Esophagus muscularis mucosa (tissue), 4 donors: Measurements from ENCODE around the gene SAMD5. TPM values are rescaled to one million over a fixed set of nuclear protein-coding genes. Genes with fewer than 3 reads are reported as not detected.

Source experiments
- DNase-seq: peaks from one replicate; pipeline ENCODE4 v3.0.0-alpha.2; 2017; ENCODE audit errors: extremely low spot score
- H3K27ac ChIP-seq, 4 donors: fragments of 200-600 bp; sonication (generic); replicated peaks in 1 of 4; 1 replicate in 3 of 4; 2 replicates in 1 of 4; pipeline ENCODE4 v1.5.1; 2016 to 2019; ENCODE audit warnings: mild to moderate bottlenecking in 1 of 4
- H3K27me3 ChIP-seq, 4 donors: fragments of 200-600 bp; sonication (generic); one replicate each; pipeline versions ENCODE4 v1.5.1 to v1.6.0; 2016 to 2019
- H3K36me3 ChIP-seq, 4 donors: fragments of 200-600 bp; sonication (generic); one replicate each; pipeline ENCODE4 v1.5.1; 2016 to 2019
- H3K4me1 ChIP-seq, 4 donors: fragments of 200-600 bp; sonication (generic); one replicate each; pipeline ENCODE4 v1.5.1; 2016 to 2019
- H3K4me3 ChIP-seq, 4 donors: fragments of 200-600 bp; sonication (generic); 1 replicate in 2 of 4; 2 replicates in 2 of 4; pipeline ENCODE4 v1.5.1; 2016 to 2019; ENCODE audit warnings: mild to moderate bottlenecking in 4 of 4, moderate library complexity in 1 of 4
- H3K9me3 ChIP-seq, 4 donors: fragments of 200-600 bp; sonication (generic); 1 replicate in 3 of 4; 2 replicates in 1 of 4; pipeline ENCODE4 v1.5.1; 2016 to 2019
- EP300 ChIP-seq: sonication (generic); formaldehyde crosslinking; IDR thresholded peaks from one replicate; pipeline ENCODE4 v1.6.1; 2017; ENCODE audit warnings: antibody characterized with exemption
- POLR2A ChIP-seq: fragments of 450-650 bp; IDR thresholded peaks from one replicate; pipeline ENCODE4 v1.6.1; 2017; ENCODE audit warnings: antibody characterized with exemption, moderate library complexity, mild to moderate bottlenecking, low read depth
- POLR2AphosphoS5 ChIP-seq, 2 donors: sonication (generic); formaldehyde crosslinking; IDR thresholded peaks; one replicate each; pipeline ENCODE4 v1.6.1; 2017; ENCODE audit warnings: antibody characterized with exemption in 2 of 2
- WGBS: methylation state at CpG from one replicate; pipeline ENCODE4 v1.1.5; 2018; 5-methylcytosine and 5-hydroxymethylcytosine counted together
- intact Hi-C: fragments of 100-400 bp; cut with DNase I; formaldehyde crosslinking; loops from one replicate; pipeline ENCODE4 v1.15.1; 2023
- total RNA-seq, 4 donors: library from RNA; depleted of rRNA; stranded (reverse); fragments of >200 nt; gene quantifications; one replicate each; pipeline versions ENCODE4 v1.1.0 to v1.2.1, GENCODE V29; 2016
- TF ChIP-seq, protein P1 (sequence below), 3 experiments: fragments of 200-600 bp in 2 of 3; fragments of 450-650 bp in 1 of 3; sonication (generic) in 2 of 3; IDR thresholded peaks; one replicate each; pipeline ENCODE4 v1.5.1; 2017 to 2019; ENCODE audit warnings: antibody characterized with exemption in 3 of 3, mild to moderate bottlenecking in 2 of 3, moderate library complexity in 1 of 3

SAMD5 gene
- under 1 TPM; 0.42 to 0.86 (median 0.64) TPM for total RNA-seq

DNA sequence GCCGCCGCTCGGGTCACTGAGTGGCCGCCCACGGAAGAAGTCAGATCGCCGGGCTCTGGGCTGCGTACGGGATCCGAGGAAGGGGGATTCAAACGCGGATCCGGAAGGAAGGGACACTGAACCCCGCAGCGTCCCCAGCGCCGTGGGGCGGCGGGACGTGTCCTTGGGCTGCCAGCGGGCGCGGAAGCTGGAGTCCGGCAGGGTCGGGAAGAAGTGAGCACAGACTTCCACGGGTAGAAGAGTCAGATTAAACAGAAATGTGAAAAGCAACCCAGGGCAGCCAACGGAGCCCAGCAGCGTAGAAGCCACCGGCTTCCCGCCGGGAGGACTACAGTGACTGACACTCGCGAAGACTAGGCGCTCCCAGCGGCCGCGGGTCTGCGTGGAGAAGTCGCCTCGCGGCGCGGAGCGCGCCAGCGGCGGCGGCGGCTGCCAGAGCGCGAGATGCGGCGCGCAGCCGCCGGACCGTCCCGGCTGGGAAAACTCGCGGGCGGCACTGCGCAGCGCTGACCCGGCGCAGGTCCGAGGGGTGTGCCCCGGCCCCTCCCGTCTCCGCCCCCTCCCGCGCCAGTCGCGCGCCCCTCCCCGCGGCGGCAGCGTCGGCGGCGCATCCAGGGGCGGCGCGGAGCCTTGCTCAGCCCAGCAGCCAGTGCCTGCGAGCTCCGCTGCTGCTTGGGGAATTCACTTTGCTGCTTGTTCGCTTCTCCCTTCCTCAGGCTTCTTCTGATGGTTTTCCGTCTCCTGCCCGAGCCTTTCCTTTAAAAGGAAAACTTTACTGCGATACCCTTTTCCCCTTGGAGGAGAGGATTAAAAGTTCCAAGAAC lies at the start of gene SAMD5:
Gene SAMD5, plus strand, starts transcription at position 649 of the 824 bp plus-strand sequence. CDS start 239 bp downstream, outside the sequence.
- peak within 1 kb of the TSS; percentile 58 to 68 (median 60) for H3K4me3 ChIP-seq
- WGBS = under 1% methylated on average over 51 of the region's 90 CpGs
- H3K9me3 ChIP-seq = no peaks in the 10 kb centered on the region
- TF ChIP-seq EP300 = no peak
- TF ChIP-seq, protein P1, sequence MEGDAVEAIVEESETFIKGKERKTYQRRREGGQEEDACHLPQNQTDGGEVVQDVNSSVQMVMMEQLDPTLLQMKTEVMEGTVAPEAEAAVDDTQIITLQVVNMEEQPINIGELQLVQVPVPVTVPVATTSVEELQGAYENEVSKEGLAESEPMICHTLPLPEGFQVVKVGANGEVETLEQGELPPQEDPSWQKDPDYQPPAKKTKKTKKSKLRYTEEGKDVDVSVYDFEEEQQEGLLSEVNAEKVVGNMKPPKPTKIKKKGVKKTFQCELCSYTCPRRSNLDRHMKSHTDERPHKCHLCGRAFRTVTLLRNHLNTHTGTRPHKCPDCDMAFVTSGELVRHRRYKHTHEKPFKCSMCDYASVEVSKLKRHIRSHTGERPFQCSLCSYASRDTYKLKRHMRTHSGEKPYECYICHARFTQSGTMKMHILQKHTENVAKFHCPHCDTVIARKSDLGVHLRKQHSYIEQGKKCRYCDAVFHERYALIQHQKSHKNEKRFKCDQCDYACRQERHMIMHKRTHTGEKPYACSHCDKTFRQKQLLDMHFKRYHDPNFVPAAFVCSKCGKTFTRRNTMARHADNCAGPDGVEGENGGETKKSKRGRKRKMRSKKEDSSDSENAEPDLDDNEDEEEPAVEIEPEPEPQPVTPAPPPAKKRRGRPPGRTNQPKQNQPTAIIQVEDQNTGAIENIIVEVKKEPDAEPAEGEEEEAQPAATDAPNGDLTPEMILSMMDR (IDR thresholded peaks at IDR 0.05) = no peak
- no peak for TF ChIP-seq POLR2AphosphoS5 (IDR thresholded peaks at IDR 0.05)
- no peak for TF ChIP-seq POLR2A
- DNase-seq = no peak
- peaks cover 0 to 79% (median 19%) of the 10 kb centered on the region in 4 donors for H3K27me3 ChIP-seq
- peak within 1 kb of the TSS; percentile 23 to 63 (median 46) for H3K27ac ChIP-seq
- H3K4me1 ChIP-seq = peaks cover 13 to 33% (median 31%) of the 10 kb centered on the region in 4 donors
- intact Hi-C loops = loop anchor here (10.0 kb wide), 1 partner anchor 957 kb away; no protein-coding TSS in a partner anchor
- no peaks in the 10 kb centered on the region for H3K36me3 ChIP-seq

DNA sequence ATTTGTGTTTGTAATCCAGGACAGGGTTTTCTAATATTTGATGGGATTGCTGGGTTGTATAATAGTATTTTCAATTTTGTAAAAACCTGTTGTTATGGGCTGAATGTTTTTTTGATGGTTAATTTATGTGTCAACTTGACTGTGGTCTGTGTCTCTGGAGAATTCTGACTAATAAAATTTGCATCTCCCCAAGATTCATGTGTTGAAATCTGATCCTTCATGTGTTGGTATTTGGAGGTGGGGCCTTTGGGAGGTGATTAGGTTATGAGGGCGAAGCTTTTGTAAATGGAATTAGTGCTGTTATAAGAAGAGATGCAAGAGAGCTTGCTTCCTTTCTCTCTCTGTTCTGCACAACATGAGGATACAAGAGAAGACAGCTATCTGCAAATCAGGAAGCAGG lies 48.7 kb upstream of the SAMD5 start:
- TF ChIP-seq POLR2AphosphoS5 (IDR thresholded peaks at IDR 0.05) = no peak
- no peak for TF ChIP-seq EP300
- TF ChIP-seq, protein P1 (IDR thresholded peaks at IDR 0.05) = no peak
- no peak for TF ChIP-seq POLR2A
- no peak overlapping the region for H3K27ac ChIP-seq
- WGBS = 85% methylated on average over 1 of the region's 1 CpG
- H3K36me3 ChIP-seq = no peaks in the 10 kb centered on the region
- peaks cover 0 to 5% (median 0%) of the 10 kb centered on the region in 4 donors for H3K9me3 ChIP-seq
- no peaks in the 10 kb centered on the region for H3K27me3 ChIP-seq
- intact Hi-C loops = no loop called here
- H3K4me1 ChIP-seq = no peaks in the 10 kb centered on the region
- H3K4me3 ChIP-seq = no peak overlapping the region
- DNase-seq = no peak

GRCh38 chr6:147463651-147464050 lies 44.8 kb upstream of the SAMD5 start:
- Histone ChIP-seq H3K27ac (no peak overlapping the region), H3K4me1 (no peaks in the 10 kb centered on the region), H3K4me3 (no peak overlapping the region), H3K9me3 (peaks cover 0 to 5% (median 0%) of the 10 kb centered on the region in 4 donors), H3K27me3 (no peaks in the 10 kb centered on the region), H3K36me3 (no peaks in the 10 kb centered on the region)
- TF ChIP-seq POLR2A = no peak
- TF ChIP-seq, protein P1 (IDR thresholded peaks at IDR 0.05) = no peak
- TF ChIP-seq POLR2AphosphoS5 (IDR thresholded peaks at IDR 0.05) = no peak
- no peak for TF ChIP-seq EP300
- WGBS = 71% methylated on average over 1 of the region's 1 CpG
- intact Hi-C loops = no loop called here
- no peak for DNase-seq

GRCh38 chr6:147467428-147467827 lies 41.1 kb upstream of the SAMD5 start:
- Histone ChIP-seq H3K4me1 (no peaks in the 10 kb centered on the region), H3K9me3 (peaks cover 0 to under 1% (median 0%) of the 10 kb centered on the region in 4 donors), H3K4me3 (no peak overlapping the region), H3K27ac (no peak overlapping the region), H3K36me3 (no peaks in the 10 kb centered on the region), H3K27me3 (no peaks in the 10 kb centered on the region)
- WGBS = 71% methylated on average over 5 of the region's 5 CpGs
- intact Hi-C loops = no loop called here
- TF ChIP-seq POLR2AphosphoS5 (IDR thresholded peaks at IDR 0.05) = no peak
- TF ChIP-seq EP300 = no peak
- TF ChIP-seq, protein P1 (IDR thresholded peaks at IDR 0.05) = no peak
- no peak for TF ChIP-seq POLR2A
- no peak for DNase-seq
